ENCODE results near the gene LYPD1.

Gene LYPD1

GRCh38 chr2:132668189-132668823, 1.7 kb downstream of the LYPD1 start:
- no peak for DNase-seq

- DNase-seq, result no peak
Observed at GRCh38 chr2:132667706-132668105, 2.3 kb downstream of the LYPD1 start.

- no peak for DNase-seq
Observed at GRCh38 chr2:132665401-132666140, 4.4 kb downstream of the LYPD1 start.

GRCh38 chr2:132664096-132664495, 5.9 kb downstream of the LYPD1 start:
- DNase-seq, result no peak

GRCh38 chr2:132662732-132663131, 7.3 kb downstream of the LYPD1 start:
- no peak for DNase-seq

GRCh38 chr2:132659331-132659730, 10.7 kb downstream of the LYPD1 start:
- no peak for DNase-seq

GRCh38 chr2:132656266-132656975, 13.6 kb downstream of the LYPD1 start:
- no peak for DNase-seq

- DNase-seq, result no peak
Observed at GRCh38 chr2:132654968-132655367, 15.0 kb downstream of the LYPD1 start.

- DNase-seq, result no peak
Observed at GRCh38 chr2:132654335-132654734, 15.7 kb downstream of the LYPD1 start.

GRCh38 chr2:132652474-132652873, 17.5 kb downstream of the LYPD1 start:
- no peak for DNase-seq

GRCh38 chr2:132651115-132652045, 18.6 kb downstream of the LYPD1 start:
- DNase-seq, result no peak

- no peak for DNase-seq
Observed at GRCh38 chr2:132646540-132647108, 23.4 kb downstream of the LYPD1 start.

- no peak for DNase-seq
Observed at GRCh38 chr2:132645722-132646539, 24.1 kb downstream of the LYPD1 start.

GRCh38 chr2:132645176-132645575, 24.8 kb downstream of the LYPD1 start:
- DNase-seq, result no peak

GRCh38 chr2:132642415-132642814, 27.6 kb downstream of the LYPD1 start:
- no peak for DNase-seq

GRCh38 chr2:132641819-132642218, 28.2 kb downstream of the LYPD1 start:
- no peak for DNase-seq

GRCh38 chr2:132640116-132640515, 29.9 kb downstream of the LYPD1 start:
- DNase-seq, result no peak

GRCh38 chr2:132638313-132639040, 31.5 kb downstream of the LYPD1 start:
- DNase-seq, result no peak

GRCh38 chr2:132636346-132636745, 33.7 kb downstream of the LYPD1 start:
- DNase-seq, result no peak

- DNase-seq, result no peak
Observed at GRCh38 chr2:132633635-132634034, 36.4 kb downstream of the LYPD1 start.

Measured in activated T-cell treated with anti-CD3 and anti-CD28 coated beads for 4 hours (primary cell).